ENCODE results near the gene BAX.
A peak's percentile ranks its signal among the peaks of the same experiment; 100 is the strongest.
"Not testable (repeated sequence)": the region's sequence is repeated elsewhere in the genome, so short reads cannot be mapped to it uniquely, and the experiment has no call there.

Gene BAX

DNA sequence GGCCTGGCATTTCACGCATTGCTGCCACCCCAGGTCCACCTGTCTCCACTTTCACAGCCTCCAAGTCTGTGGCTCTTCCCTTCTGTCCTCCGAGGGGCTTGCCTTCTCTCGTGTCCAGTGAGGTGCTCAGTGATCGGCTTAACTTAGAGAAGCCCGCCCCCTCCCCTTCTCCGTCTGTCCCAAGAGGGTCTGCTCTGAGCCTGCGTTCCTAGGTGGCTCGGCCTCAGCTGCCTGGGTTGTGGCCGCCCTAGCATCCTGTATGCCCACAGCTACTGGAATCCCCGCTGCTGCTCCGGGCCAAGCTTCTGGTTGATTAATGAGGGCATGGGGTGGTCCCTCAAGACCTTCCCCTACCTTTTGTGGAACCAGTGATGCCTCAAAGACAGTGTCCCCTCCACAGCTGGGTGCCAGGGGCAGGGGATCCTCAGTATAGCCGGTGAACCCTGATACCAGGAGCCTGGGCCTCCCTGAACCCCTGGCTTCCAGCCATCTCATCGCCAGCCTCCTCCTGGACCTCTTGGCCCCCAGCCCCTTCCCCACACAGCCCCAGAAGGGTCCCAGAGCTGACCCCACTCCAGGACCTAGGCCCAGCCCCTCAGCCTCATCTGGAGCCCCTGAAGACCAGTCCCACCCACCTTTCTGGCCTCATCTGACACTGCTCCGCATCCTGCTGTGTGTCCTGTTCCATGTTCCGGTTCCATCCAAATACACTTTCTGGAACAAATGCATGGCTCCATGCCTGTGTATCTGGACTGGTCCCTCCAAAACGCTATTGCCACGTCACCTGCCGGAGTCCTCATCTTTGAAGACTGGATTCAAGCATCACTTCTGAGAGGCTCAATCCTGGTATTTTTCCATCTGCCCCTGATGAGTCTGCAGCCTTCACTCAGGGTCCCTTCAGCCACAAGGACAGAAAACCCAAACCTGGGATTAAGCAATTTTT lies 31.9 kb upstream of the BAX start:
- no peak for DNase-seq
- H3K27me3 Mint-ChIP-seq: no peaks in the 10 kb centered on the region

DNA sequence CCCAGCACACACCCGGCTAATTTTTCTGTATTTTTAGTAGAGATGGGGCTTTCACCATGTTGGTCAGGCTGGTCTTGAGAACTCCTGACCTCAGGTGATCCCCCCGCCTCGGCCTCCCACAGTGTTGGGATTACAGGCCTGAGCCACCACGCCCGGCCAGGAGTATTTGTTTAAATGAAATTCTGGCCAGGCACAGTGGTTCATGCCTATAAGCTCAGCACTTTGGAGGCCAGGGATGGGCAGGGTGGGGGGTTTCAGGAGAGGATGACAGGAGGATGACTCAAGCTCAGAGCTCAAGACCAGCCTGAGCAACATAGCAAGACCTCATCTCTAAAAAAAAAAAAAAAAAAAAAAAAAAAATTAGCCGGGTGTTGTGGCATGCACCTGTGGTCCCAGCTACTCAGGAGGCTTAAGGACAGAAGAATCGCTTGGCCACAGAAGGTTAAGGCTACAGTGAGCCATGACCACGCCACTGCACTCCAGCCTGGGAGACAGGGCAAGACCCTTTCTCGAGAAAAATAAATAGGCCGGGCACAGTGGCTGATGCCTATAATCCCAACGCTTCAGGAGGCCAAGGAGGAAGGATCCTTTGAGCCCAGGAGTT lies 29.3 kb upstream of the BAX start:
- peak; percentile 40 for ATAC-seq
- no peaks in the 10 kb centered on the region for H3K27me3 Mint-ChIP-seq
- no peaks in the 10 kb centered on the region for H3K9me3 Mint-ChIP-seq
- peaks cover 8% of the 10 kb centered on the region for H3K4me1 Mint-ChIP-seq
- no peak for DNase-seq
- no peak overlapping the region for H3K4me3 Mint-ChIP-seq
- no peak overlapping the region for H3K27ac Mint-ChIP-seq

More for the DNA sequence above, 31.9 kb upstream of the BAX start:
- Mint-ChIP-seq H3K4me3 (no peak overlapping the region), H3K27ac (peak overlapping the region in 1 of 2 donors; percentile 69), H3K9me3 (no peaks in the 10 kb centered on the region), H3K4me1 (peaks cover 8% of the 10 kb centered on the region)
- ATAC-seq: no peak

DNA sequence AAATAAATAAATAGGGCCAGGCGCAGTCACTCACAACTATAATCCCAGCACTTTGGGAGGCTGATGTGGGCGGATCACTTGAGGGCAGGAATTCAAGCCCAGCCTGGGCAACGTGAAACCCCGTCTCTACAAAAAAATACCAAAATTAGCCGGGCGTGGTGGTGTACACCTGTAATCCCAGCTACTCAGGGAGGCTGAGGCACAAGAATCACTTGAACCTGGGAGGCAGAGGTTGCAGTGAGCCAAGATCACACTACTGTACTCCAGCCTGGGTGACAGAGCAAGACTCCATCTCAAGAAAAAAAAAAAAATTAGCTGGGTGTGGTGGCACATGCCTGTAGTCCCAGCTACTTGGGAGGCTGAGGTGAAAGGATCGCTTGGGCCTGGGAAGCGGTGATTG lies 28.8 kb upstream of the BAX start:
- not testable (repeated sequence) for H3K27me3 Mint-ChIP-seq, H3K9me3 Mint-ChIP-seq, H3K4me3 Mint-ChIP-seq, DNase-seq, H3K27ac Mint-ChIP-seq, H3K4me1 Mint-ChIP-seq, ATAC-seq

GRCh38 chr19:48926909-48927308 lies 27.8 kb upstream of the BAX start:
- peak overlapping the region in 1 of 2 donors; percentile 8 for H3K4me3 Mint-ChIP-seq
- H3K4me1 Mint-ChIP-seq: peaks cover 8% of the 10 kb centered on the region
- peak overlapping the region in 1 of 2 donors; percentile 74 for H3K27ac Mint-ChIP-seq
- no peaks in the 10 kb centered on the region for H3K9me3 Mint-ChIP-seq
- peak; percentile 71 for ATAC-seq
- DNase-seq: no peak
- no peaks in the 10 kb centered on the region for H3K27me3 Mint-ChIP-seq

- H3K27ac Mint-ChIP-seq: not testable (repeated sequence)
These were observed 27.0 kb upstream of the BAX start for GRCh38 chr19:48927692-48928091.

GRCh38 chr19:48928164-48929025 lies 26.3 kb upstream of the BAX start:
- peak overlapping the region in 1 of 2 donors; percentile 19 for H3K27ac Mint-ChIP-seq
- ATAC-seq: no peak
- no peaks in the 10 kb centered on the region for H3K9me3 Mint-ChIP-seq
- no peak overlapping the region for H3K4me3 Mint-ChIP-seq
- no peak for DNase-seq
- no peaks in the 10 kb centered on the region for H3K27me3 Mint-ChIP-seq
- peaks cover 14% of the 10 kb centered on the region for H3K4me1 Mint-ChIP-seq

More at GRCh38 chr19:48927692-48928091, 27.0 kb upstream of the BAX start:
- H3K9me3 Mint-ChIP-seq, H3K4me3 Mint-ChIP-seq, H3K27me3 Mint-ChIP-seq, DNase-seq, H3K4me1 Mint-ChIP-seq, ATAC-seq: not testable (repeated sequence)

DNA sequence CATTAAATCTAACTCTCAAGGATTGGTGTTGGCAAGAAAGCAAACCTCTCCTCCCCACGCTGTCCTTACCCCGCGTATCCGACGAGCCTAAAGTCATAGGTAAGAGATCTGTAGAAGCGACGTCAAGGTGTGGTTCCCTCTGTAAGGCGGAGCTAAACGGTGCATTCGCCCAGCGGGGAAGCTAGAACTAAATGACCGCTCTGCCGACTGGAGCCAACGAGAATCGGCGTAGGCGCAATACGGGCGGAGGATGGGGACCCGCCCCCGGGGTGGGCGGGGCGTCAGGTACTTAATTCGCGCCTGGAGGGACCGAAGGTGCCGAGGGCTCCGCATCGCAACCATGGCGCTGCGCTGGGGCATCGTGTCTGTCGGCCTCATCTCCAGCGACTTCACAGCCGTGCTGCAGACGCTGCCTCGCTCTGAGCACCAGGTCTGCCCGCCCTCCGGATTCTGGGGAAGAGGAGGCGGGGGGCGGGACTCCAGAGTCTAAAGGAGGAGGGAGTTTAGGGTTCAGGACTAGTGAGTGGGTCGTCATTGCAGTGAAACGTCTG lies 21.2 kb upstream of the BAX start, which contains the start of gene DHDH:
DHDH (plus strand) TSS at position 318 of the 551 bp plus-strand sequence; CDS start at position 341, 23 bp downstream.
- Mint-ChIP-seq H3K27me3 (no peaks in the 10 kb centered on the region), H3K9me3 (no peaks in the 10 kb centered on the region), H3K27ac (peak within 1 kb of the TSS; percentile 81 to 92), H3K4me3 (peak within 1 kb of the TSS; percentile 90 to 91), H3K4me1 (peaks cover 23% of the 10 kb centered on the region)
- DNase-seq: peak; percentile 81
- ATAC-seq: peak; percentile 97

GRCh38 chr19:48934837-48935236 lies 19.8 kb upstream of the BAX start:
- no peaks in the 10 kb centered on the region for H3K9me3 Mint-ChIP-seq
- no peaks in the 10 kb centered on the region for H3K27me3 Mint-ChIP-seq
- H3K4me1 Mint-ChIP-seq: peaks cover 23% of the 10 kb centered on the region
- no peak for DNase-seq
- peak overlapping the region; percentile 21 to 49 for H3K4me3 Mint-ChIP-seq
- no peak for ATAC-seq
- peak overlapping the region in 1 of 2 donors; percentile 96 for H3K27ac Mint-ChIP-seq

GRCh38 chr19:48935864-48936263 lies 18.8 kb upstream of the BAX start:
- DNase-seq: no peak
- no peaks in the 10 kb centered on the region for H3K9me3 Mint-ChIP-seq
- H3K4me3 Mint-ChIP-seq: no peak overlapping the region
- ATAC-seq: no peak
- peaks cover 23% of the 10 kb centered on the region for H3K4me1 Mint-ChIP-seq
- no peak overlapping the region for H3K27ac Mint-ChIP-seq
- no peaks in the 10 kb centered on the region for H3K27me3 Mint-ChIP-seq

DNA sequence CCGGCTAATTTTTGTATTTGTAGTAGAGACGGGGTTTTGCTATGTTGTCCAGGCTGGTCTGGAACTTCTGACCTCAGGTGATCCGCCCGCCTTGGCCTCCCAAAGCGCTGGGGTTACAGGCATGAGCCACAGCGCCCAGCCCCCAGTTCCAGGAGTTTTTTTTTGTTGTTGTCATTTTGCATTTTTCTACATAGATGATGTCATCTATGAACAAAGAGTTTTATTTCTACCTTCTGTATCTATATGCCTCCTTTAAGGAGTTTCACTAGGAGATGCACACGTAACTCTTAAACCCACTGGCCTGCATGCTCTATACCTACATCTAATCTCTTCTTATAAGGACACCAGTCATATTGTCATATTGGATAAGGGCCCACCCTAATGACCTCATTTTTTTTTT lies 16.4 kb upstream of the BAX start:
- H3K27me3 Mint-ChIP-seq: no peaks in the 10 kb centered on the region
- ATAC-seq (no peak), DNase-seq (no peak)
- H3K4me3 Mint-ChIP-seq: no peak overlapping the region
- H3K27ac Mint-ChIP-seq: no peak overlapping the region
- peaks cover 18% of the 10 kb centered on the region for H3K4me1 Mint-ChIP-seq
- H3K9me3 Mint-ChIP-seq: no peaks in the 10 kb centered on the region

GRCh38 chr19:48940902-48941301 lies 13.8 kb upstream of the BAX start:
- ATAC-seq: no peak
- no peak for DNase-seq
- no peak overlapping the region for H3K27ac Mint-ChIP-seq
- H3K4me1 Mint-ChIP-seq: no peaks in the 10 kb centered on the region
- H3K4me3 Mint-ChIP-seq: no peak overlapping the region
- H3K27me3 Mint-ChIP-seq: no peaks in the 10 kb centered on the region
- H3K9me3 Mint-ChIP-seq: no peaks in the 10 kb centered on the region

GRCh38 chr19:48943081-48943480 lies 11.6 kb upstream of the BAX start:
- ATAC-seq (no peak), DNase-seq (no peak)
- Mint-ChIP-seq H3K9me3 (peaks cover 0 to 11% of the 10 kb centered on the region in 2 donors), H3K4me3 (no peak overlapping the region), H3K4me1 (no peaks in the 10 kb centered on the region), H3K27me3 (no peaks in the 10 kb centered on the region), H3K27ac (no peak overlapping the region)

DNA sequence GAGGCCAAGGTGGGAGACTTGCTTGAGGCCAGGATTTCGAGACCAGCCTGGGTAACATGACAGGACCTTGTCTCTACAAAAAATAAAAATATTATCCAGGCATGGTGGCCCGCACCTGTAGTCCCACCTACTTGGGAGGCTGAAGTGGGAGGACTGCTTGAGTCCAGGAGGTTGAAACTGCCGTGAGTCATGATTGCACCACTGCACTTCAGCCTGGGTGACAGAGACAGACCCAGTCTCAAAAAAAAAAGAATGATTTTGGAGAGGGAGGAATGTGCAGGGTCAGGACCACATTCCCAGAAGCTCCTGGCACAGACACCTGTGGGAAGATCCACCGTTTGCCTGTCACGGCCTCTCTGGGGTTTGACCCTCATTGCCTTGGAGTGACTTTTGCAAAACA lies 9.3 kb upstream of the BAX start:
- ATAC-seq (no peak), DNase-seq (no peak)
- Mint-ChIP-seq H3K27me3 (no peaks in the 10 kb centered on the region), H3K27ac (no peak overlapping the region), H3K9me3 (peaks cover 0 to 11% of the 10 kb centered on the region in 2 donors), H3K4me3 (no peak overlapping the region), H3K4me1 (no peaks in the 10 kb centered on the region)

- Mint-ChIP-seq H3K27ac (no peak overlapping the region), H3K4me1 (no peaks in the 10 kb centered on the region), H3K9me3 (peaks cover 0 to 11% of the 10 kb centered on the region in 2 donors), H3K4me3 (no peak overlapping the region), H3K27me3 (no peaks in the 10 kb centered on the region)
- DNase-seq (no peak), ATAC-seq (no peak)
These were observed 8.9 kb upstream of the BAX start for GRCh38 chr19:48945817-48946216.
